HG03378 (cell line): ENCODE measurements around the gene AHCYL2.
"Not testable (repeated sequence)": the region's sequence is repeated elsewhere in the genome, so short reads cannot be mapped to it uniquely, and the experiment has no call there.

Source experiments
- ATAC-seq: cut with Tn5 transposase; IDR thresholded peaks from one replicate; pipeline ENCODE4 v1.9.1; 2021; ENCODE audit warnings: mild to moderate bottlenecking, moderate library complexity; ENCODE audit not compliant: unreplicated experiment

The AHCYL2 gene

GRCh38 chr7:129240119-129240820 lies 15.4 kb downstream of the AHCYL2 start:
- ATAC-seq, result no peak

GRCh38 chr7:129244220-129244619 lies 19.4 kb downstream of the AHCYL2 start:
- no peak for ATAC-seq

- ATAC-seq, result no peak
Measured at GRCh38 chr7:129245533-129245932, 20.7 kb downstream of the AHCYL2 start.

- no peak for ATAC-seq
Measured at GRCh38 chr7:129247087-129247486, 22.3 kb downstream of the AHCYL2 start.

- ATAC-seq, result no peak
Measured at GRCh38 chr7:129252128-129252527, 27.3 kb downstream of the AHCYL2 start.

GRCh38 chr7:129252603-129253002 lies 27.8 kb downstream of the AHCYL2 start:
- not testable (repeated sequence) for ATAC-seq

- ATAC-seq, result no peak
Measured at GRCh38 chr7:129255800-129256199, 31.0 kb downstream of the AHCYL2 start.

- ATAC-seq, result no peak
Measured at GRCh38 chr7:129256221-129256620, 31.4 kb downstream of the AHCYL2 start.

- ATAC-seq, result no peak
Measured at GRCh38 chr7:129257168-129257567, 32.3 kb downstream of the AHCYL2 start.

GRCh38 chr7:129258649-129259389 lies 34.0 kb downstream of the AHCYL2 start:
- no peak for ATAC-seq

- no peak for ATAC-seq
Measured at GRCh38 chr7:129262324-129262723, 37.5 kb downstream of the AHCYL2 start.

- no peak for ATAC-seq
Measured at GRCh38 chr7:129263168-129263567, 38.3 kb downstream of the AHCYL2 start.

- no peak for ATAC-seq
Measured at GRCh38 chr7:129264534-129264933, 39.7 kb downstream of the AHCYL2 start.

GRCh38 chr7:129265328-129265727 lies 40.5 kb downstream of the AHCYL2 start:
- no peak for ATAC-seq

GRCh38 chr7:129266181-129266580 lies 41.4 kb downstream of the AHCYL2 start:
- ATAC-seq, result no peak

GRCh38 chr7:129270077-129270476 lies 45.2 kb downstream of the AHCYL2 start:
- no peak for ATAC-seq

- no peak for ATAC-seq
Measured at GRCh38 chr7:129271500-129272355, 46.9 kb downstream of the AHCYL2 start.

GRCh38 chr7:129273936-129274335 lies 49.1 kb downstream of the AHCYL2 start:
- ATAC-seq, result no peak

GRCh38 chr7:129277629-129278028 lies 52.8 kb downstream of the AHCYL2 start:
- no peak for ATAC-seq

- ATAC-seq, result no peak
Measured at GRCh38 chr7:129278688-129279087, 53.9 kb downstream of the AHCYL2 start.

GRCh38 chr7:129279757-129280156 lies 54.9 kb downstream of the AHCYL2 start:
- no peak for ATAC-seq
